HG03095 (cell line): Measurements from ENCODE around the gene DOLPP1.
"Not testable (repeated sequence)": the region's sequence is repeated elsewhere in the genome, so short reads cannot be mapped to it uniquely, and the experiment has no call there.

Source experiments
- ATAC-seq: cut with Tn5 transposase; IDR thresholded peaks from one replicate; pipeline ENCODE4 v1.9.1; 2021; ENCODE audit warnings: moderate library complexity; ENCODE audit not compliant: unreplicated experiment

The DOLPP1 gene

DNA sequence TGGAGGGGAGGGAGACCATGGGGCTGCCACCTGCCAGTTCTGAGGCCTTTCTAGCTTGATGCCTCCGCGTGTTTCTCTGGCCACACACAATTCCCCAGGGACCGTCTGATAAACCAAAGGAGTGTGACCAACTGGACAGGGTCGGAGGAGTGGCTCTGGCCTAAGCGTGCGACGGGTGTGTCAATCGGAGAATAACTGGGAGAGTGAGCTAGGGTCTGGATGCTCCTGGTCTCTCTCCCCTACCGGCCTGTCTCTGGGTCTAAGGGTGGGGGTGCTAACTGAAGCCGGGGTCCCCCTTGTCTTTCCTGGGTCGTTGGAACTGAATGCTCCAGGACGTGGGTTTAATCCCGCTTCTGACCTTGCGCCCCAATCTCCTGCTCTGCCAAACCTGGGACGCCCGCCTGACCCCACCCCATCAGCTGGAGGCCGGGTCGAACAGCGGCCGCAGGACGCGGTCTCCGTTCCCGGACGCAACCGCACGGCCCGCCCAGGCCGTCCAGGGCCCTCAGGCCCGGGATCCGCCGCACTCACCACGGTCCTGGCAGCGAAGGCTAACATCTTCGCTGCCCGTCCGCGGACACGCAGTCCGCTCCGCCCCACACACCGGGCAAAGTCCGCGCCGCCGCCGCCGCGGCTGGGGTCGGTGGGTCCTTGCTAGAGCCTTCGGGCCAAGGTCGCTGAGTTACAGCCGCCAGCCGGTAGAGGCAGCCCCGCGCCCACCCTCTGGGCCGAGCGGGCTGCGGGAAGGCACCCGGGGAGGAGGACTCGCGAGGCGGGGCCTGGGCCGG, 29.2 kb downstream of the DOLPP1 start:
- ATAC-seq = peak; percentile 19

DNA sequence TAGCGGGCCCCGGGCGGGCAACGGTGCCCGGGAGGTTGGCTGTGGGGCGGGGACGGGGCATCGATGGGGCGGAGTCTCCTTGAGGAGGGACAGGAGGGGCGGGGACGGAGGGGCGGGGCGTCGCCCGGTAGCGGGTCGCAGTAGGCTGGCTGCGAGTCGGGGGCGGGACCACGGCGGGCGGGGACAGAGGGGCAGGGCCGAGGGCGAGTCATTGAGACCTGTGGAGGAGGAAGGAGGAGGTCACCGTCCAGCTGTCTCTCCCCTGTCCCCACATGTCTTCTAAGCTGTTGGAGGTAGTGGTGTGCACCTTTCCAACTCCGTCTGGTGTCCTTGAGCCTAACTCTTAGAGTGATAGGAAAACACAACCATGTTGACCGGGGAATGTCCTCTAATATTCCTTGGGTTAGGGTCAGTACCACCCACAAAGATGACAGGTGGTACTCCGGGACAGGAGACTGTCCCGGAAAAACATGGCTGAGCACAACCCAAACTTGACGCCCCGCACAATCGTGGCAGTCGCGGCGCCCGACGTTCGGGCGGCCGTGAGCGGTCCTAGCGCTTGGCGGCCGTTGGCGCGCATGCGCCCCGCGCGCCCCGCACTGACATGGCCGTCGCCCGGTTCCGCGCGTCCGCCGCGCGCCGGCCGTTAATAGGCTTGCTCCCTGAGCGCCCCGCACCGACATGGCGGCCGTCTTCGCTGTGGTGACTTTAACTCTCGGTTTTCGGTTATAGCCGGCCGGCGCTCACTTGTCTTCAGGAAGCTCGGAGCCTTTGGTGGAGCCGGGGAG, 30.0 kb downstream of the DOLPP1 start, which contains the start of the genes CRAT and PTPA:
TSS of gene CRAT (minus strand) at position 54 of the 788 bp plus-strand sequence. CDS start 284 bp downstream, outside the sequence.
TSS of gene PTPA (plus strand) at position 676 of the 788 bp plus-strand sequence. CDS start 186 bp downstream, outside the sequence.
- peak; percentile 76 for ATAC-seq

DNA sequence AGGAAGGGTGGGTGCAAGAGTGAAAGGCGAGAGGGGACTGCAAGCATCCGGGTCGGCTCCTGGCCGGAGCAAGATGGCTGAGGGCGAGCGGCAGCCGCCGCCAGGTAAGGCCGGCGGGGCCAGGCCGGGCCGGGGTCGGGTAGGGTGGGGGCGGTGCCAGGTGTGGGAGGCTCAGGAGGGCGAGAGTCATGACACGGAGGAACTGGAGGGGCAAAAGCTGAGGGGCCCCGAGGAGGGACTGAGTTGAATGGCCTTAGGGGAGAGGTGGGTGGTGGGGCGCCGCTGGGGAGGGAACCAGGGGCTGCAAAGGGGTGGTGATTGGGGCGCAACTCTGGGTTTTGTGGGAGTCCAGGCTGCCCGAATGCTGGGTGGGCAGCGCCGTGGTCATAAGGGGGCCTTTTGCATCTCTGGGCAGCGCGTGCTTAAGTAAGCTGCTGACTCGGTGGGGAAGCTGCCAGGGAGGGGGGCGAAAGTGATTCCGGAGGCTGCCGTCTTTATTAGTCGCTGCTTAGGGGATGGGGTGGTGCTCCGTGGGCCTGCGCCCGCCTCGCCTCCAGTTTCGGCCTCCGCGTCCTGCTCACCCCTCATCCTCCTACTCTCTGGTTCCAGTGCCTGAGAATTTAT, 30.7 kb downstream of the DOLPP1 start:
- no peak for ATAC-seq

GRCh38 chr9:129112526-129112925, 31.6 kb downstream of the DOLPP1 start:
- not testable (repeated sequence) for ATAC-seq

- no peak for ATAC-seq
These were observed 32.9 kb downstream of the DOLPP1 start for GRCh38 chr9:129113645-129114304.

GRCh38 chr9:129118799-129119198, 37.9 kb downstream of the DOLPP1 start:
- ATAC-seq = no peak

DNA sequence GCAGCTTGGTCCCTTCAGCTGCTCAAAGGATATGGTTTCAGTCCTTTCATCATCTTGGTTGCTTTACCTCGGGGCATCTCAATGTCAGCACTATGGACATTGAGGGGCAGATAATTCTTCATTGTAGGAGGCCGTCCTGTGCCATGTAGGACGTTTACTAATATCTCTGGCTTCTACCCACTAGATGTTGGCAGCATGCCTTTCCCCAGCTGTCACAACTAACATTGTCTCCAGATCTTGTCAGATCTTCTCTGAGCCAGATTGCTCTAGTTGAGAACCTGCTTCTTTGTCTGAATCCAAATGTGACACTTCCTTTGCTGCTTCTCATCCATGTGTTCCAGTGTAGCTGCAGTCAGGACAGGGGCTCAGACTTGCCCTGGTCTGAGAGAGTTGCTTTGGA, 40.6 kb downstream of the DOLPP1 start:
- no peak for ATAC-seq

- no peak for ATAC-seq
These were observed 41.2 kb downstream of the DOLPP1 start for GRCh38 chr9:129122133-129122532.

DNA sequence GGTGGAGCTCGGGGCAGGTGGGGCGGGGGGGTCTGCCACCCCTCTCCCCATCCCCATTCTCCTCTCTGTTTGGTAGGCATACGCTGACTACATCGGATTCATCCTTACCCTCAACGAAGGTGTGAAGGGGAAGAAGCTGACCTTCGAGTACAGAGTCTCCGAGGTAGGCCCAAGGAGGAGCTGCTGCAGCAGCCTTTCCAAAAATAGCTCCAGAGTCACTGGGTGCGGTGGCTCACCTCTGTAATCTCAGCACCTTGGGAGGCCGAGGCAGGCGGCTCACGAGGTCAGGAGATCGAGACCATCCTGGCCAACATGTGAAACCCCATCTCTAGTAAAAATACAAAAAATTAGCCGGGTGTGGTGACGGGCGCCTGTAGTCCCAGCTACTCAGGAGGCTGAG, 42.1 kb downstream of the DOLPP1 start:
- not testable (repeated sequence) for ATAC-seq

DNA sequence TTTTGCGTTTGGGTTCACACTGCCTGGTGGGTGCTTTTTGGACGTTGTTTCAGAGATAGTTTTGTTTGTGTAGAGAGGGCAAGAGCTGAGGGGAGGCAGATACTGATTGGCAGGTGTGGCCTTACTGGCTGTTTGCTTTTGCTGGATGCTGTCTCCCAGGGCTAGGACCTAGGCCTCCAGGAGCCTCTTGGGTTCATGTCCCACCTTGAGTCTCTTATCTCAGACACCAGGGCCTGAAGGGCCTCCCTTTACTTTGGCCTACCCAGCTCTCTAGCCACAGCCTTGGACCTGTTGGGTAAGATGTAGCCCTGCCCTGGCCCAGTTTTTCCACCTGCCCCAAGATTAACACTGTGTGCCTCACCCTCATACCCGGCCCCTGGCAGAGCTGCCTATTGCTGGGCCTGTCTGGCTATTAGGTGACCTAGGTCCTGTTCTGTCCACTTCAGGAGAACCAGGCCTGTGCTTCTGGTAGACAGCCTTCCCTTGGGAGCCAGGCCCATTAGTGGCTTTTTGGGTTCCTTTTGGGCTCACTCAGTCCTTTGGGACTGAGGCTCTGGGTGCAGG, 43.7 kb downstream of the DOLPP1 start:
- no peak for ATAC-seq

DNA sequence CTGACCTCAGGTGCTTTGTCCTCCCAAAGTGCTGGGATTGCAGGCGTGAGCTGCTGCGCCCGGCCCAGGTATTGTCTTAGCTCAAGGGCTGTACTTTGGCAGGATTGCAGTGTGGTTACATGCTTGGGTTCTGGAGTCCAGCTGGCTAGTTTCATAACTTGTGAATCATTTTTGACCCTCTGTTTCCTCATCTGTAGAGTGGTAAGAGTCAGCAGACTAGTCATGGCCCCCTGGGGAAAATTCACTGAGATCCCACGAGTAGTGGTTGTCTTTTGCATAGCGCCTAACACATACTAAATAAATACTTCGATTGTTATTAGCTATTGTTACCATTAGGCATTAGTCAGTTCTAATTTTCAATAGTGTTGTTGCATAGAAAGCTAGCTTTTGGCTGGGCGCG, 44.6 kb downstream of the DOLPP1 start:
- ATAC-seq = no peak

- ATAC-seq = no peak
These were observed 46.1 kb downstream of the DOLPP1 start for GRCh38 chr9:129126749-129127618.

DNA sequence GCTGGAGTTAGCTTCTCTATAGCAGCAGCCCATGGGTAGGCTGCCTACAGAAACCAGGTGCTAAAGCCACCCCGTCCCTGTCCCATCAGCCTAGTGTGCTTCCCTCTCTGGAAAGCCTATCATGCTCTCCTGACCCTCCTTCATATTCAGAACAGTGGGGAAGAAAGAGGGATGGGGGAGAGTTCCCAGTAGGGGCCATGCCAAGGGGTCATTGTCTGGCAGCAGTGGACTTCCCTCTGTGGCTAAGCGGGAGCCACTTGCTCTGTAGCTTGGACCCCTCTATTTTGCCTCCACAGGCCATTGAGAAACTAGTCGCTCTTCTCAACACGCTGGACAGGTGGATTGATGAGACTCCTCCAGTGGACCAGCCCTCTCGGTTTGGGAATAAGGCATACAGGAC, 47.8 kb downstream of the DOLPP1 start:
- ATAC-seq = no peak

- ATAC-seq = not testable (repeated sequence)
These were observed 49.4 kb downstream of the DOLPP1 start for GRCh38 chr9:129130271-129130670.

- no peak for ATAC-seq
These were observed 49.9 kb downstream of the DOLPP1 start for GRCh38 chr9:129130791-129131190.

GRCh38 chr9:129131300-129132145, 50.6 kb downstream of the DOLPP1 start:
- no peak for ATAC-seq

- ATAC-seq = no peak
These were observed 52.2 kb downstream of the DOLPP1 start for GRCh38 chr9:129133082-129133481.

DNA sequence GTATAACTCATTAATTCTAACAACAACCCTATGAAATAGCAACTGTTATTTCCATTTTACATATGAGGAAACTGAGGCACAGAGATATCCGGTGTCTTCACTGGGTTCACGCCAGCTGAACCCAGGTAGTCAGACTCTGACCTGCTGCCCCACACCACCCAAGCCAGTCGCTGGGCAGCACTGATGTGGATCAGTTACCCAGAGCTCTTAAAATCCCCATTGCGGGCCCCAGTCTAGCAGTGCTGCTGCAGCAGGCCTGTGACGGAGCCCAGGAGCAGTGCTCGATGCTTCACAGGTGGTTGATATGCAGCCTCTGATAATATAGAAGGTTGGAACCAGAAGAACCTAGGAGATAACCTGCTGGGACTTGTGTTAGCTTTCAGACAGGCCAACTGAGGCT, 54.6 kb downstream of the DOLPP1 start:
- ATAC-seq = no peak
